Eye (tissue), 1 donor: Measurements from ENCODE around the gene GUCY1A1.
"Not testable (repeated sequence)": the region's sequence is repeated elsewhere in the genome, so short reads cannot be mapped to it uniquely, and the experiment has no call there.

Experiments
- DNase-seq: peaks from one replicate; pipeline ENCODE4 v3.0.0-alpha.2; 2015

The GUCY1A1 gene, protein sequence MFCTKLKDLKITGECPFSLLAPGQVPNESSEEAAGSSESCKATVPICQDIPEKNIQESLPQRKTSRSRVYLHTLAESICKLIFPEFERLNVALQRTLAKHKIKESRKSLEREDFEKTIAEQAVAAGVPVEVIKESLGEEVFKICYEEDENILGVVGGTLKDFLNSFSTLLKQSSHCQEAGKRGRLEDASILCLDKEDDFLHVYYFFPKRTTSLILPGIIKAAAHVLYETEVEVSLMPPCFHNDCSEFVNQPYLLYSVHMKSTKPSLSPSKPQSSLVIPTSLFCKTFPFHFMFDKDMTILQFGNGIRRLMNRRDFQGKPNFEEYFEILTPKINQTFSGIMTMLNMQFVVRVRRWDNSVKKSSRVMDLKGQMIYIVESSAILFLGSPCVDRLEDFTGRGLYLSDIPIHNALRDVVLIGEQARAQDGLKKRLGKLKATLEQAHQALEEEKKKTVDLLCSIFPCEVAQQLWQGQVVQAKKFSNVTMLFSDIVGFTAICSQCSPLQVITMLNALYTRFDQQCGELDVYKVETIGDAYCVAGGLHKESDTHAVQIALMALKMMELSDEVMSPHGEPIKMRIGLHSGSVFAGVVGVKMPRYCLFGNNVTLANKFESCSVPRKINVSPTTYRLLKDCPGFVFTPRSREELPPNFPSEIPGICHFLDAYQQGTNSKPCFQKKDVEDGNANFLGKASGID

DNA sequence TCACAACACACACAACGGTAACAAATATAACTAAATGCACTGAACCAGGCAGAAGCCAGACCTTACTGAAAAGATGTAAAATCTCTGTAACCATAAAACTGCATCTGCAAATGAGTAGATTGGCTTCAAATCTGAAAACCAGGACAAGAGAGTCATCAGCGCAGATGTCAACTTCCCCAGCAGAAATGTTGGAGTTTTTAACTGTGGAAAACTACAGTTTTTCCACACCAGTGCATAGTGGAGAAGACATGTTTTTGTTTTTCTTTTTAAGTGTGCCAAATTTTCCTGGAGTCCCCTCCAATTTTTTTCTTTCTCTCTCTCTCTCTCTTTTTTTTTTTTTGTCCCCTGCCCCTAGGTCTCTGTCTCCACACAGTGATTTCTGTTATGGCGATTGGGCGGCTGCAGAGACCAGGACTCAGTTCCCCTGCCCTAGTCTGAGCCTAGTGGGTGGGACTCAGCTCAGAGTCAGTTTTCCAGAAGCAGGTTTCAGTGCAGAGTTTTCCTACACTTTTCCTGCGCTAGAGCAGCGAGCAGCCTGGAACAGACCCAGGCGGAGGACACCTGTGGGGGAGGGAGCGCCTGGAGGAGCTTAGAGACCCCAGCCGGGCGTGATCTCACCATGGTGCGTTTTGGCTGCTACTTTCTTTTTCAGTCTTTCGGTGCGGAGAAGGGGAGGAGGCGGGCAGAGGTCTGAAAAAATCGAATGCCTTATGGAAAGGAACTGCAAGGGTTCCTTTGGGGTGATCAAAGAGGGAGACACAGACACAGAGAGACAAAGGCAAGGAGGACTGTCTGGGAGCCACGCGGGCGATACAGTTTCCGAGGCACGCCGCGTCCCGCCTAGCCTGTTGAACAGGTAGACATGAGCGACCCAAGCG lies at the start of gene GUCY1A1:
TSS of gene GUCY1A1 (plus strand) at position 505 of the 878 bp plus-strand sequence. CDS start 30,020 bp downstream, outside the sequence.
- DNase-seq: peak; percentile 85

DNA sequence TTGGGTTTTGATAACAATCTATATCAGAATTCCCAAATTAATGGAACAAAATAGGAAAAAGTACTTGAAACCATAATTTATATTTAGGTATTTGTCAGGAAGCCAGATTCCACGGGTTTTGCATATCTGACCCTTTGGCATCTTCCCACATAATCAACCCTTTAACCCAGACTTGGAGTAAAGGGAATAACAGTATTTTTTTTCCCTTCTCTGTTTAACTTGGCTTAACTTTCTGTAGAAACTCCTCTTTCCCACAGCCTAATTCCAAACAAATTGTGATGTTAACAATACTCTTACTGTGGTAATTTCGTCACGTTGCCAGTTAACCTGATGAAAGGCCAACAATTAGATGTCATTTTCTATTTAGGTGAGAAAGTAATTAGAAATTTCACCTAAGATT lies 49.4 kb upstream of the GUCY1A1 start:
- peak; percentile 18 for DNase-seq

- DNase-seq: no peak
These were observed 48.3 kb upstream of the GUCY1A1 start for GRCh38 chr4:155618183-155618838.

- DNase-seq: no peak
These were observed 46.0 kb upstream of the GUCY1A1 start for GRCh38 chr4:155620637-155621036.

DNA sequence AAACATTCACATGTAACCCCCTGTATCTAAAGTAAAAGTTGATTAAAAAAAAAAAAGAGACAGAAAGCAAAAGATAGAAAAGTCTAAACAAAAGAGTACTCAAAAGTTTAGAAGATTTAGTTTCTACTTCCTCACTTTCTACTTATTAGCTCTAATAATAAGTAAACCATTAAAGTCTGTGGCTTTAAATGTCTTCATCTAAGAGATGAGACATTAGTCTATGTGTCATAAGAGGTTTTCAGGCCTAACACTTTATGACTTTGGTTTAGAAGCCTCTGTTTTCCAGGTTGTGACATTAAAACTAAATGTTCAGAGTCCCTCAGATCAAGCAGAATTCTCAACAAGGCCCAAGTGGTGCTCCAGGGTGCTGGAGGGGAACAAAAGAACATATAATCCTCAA lies 42.2 kb upstream of the GUCY1A1 start:
- DNase-seq: no peak

DNA sequence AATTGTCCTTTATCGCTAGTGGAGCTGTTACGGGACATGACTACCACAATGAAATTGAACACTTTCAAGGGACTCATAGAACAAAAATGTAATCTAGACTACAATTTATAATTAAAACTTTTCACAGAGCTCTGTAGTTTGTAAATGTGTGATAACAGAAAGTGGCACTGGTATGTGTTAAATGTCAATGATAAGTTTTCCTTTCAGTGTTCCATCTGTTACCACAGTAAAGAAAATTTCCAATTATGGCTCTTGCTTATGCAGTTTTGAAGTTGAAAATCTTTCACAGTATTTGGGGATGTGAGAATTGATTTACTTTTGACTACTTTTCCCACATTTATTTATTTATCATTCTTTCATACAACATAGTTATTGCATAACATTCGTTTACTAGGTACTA lies 40.1 kb upstream of the GUCY1A1 start:
- no peak for DNase-seq

- peak; percentile 8 for DNase-seq
These were observed 37.3 kb upstream of the GUCY1A1 start for GRCh38 chr4:155629183-155629825.

DNA sequence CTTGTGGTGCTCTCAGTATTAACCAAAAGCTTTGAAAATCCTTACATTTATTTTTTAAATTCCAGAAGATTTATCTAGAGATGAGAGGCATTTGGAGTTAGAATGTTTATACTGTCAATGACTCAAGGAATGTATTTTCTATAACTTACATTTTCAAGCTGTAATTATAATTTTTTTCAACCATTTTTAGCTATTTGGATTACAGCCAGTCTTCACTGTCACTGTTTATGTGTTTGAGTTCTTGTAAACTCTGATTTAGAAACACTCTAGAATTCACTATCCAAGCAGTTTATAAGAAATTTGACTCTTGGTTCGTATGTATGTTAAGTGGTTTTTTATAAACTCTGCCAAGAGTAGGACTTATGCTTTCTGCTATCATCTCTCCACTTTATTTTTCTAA lies 36.7 kb upstream of the GUCY1A1 start:
- peak; percentile 24 for DNase-seq

DNA sequence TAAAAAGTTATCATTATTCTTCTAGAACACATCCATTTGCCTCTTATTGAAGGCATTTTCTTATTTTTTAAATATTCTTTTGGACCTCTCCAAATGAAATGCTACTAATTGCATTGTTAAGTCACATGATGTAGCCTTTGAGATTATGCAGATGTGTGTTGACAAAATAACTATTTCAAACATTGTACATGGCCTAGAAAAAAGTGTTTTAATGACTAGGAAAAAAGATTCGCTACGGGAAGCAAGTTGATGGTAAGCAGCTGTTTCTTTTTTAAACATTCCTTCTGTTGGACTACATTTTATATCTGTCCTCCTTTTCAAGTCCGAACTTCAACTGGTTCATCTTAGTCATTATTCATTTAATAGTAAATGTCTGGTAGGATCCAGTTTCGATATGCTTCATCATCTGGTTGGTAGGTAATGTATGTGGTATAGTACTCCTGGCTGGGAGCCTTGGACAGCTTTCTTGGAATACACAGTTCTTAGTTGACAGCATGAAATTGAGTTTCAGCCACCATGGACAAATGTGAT lies 34.3 kb upstream of the GUCY1A1 start:
- DNase-seq: no peak

- DNase-seq: no peak
These were observed 28.3 kb upstream of the GUCY1A1 start for GRCh38 chr4:155638195-155638965.

GRCh38 chr4:155639704-155640523 lies 26.7 kb upstream of the GUCY1A1 start:
- no peak for DNase-seq

DNA sequence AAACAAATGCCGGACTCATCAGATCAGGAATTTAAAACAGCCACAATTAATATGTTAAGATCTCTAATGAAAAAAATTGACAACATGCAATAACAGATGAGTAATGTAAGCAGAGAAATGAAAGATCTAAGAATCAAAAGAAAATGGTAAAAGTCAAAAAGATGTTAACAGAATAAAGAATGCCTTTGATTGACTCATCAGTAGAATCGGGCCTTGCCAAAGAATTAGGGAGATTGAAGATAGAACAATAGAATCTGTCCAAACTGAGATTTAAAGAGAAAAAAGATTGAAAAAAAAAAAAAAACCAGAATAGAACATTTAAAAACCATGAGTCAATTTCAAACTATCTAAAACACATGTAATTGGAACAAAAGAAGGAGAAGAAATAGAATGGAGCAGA lies 25.9 kb upstream of the GUCY1A1 start:
- DNase-seq: no peak

DNA sequence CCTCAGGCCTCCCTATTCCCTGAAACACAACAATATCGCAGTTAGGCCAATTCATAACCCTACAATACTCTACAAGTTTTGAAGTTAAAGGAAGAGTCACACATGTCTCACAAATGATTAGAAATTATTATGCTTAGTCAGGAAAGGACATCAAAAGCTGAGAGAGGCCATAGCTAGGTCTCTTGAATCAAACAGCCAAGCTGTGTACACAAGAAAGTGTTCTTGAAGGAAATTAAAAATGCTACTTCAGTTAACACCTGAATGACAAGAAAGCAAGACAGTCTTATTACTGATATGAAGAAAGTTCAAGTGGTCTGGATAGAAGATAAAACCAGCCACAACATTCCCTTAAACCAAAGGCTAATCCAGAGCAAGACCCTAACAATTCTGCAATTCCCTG lies 23.6 kb upstream of the GUCY1A1 start:
- DNase-seq: no peak

GRCh38 chr4:155646001-155646400 lies 20.6 kb upstream of the GUCY1A1 start:
- DNase-seq: no peak

GRCh38 chr4:155650785-155651184 lies 15.9 kb upstream of the GUCY1A1 start:
- DNase-seq: not testable (repeated sequence)

DNA sequence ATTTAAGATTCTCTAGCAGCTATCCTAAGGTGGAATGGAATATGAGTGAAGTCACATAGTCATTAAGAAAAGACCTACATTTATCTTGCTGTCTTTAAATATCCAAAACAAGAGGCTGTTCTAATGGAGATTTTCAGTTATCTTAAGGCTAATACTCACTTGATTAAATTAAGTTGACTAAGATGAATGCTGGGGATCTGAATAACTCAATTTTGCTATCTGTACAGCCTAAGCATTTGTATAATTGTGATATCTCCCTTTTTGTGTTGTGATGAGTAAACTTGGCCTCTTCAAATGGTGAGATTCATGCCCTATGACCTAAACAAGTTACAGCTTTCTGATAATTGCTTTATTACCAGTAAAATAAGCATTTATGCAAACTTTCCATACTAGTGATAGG lies 13.6 kb upstream of the GUCY1A1 start:
- no peak for DNase-seq

GRCh38 chr4:155656025-155656424 lies 10.6 kb upstream of the GUCY1A1 start:
- no peak for DNase-seq

DNA sequence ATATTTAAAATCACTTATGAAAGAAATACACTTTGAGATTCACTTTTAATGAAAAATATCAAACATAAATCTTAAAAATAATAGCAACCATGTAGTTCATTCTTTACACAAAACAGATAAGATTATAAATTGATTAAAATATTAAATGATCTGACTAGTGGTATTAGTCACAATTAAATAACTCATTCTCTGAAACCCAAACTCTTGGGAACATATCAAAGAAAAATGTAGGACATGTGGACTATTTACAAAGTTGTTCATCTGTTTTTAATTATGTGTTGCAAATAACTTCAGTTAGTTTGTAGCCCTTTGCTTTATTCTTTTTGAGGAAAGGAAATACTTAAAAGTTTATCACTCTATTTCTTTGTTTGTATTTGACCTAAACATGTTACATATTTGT lies 9.5 kb upstream of the GUCY1A1 start:
- DNase-seq: no peak

DNA sequence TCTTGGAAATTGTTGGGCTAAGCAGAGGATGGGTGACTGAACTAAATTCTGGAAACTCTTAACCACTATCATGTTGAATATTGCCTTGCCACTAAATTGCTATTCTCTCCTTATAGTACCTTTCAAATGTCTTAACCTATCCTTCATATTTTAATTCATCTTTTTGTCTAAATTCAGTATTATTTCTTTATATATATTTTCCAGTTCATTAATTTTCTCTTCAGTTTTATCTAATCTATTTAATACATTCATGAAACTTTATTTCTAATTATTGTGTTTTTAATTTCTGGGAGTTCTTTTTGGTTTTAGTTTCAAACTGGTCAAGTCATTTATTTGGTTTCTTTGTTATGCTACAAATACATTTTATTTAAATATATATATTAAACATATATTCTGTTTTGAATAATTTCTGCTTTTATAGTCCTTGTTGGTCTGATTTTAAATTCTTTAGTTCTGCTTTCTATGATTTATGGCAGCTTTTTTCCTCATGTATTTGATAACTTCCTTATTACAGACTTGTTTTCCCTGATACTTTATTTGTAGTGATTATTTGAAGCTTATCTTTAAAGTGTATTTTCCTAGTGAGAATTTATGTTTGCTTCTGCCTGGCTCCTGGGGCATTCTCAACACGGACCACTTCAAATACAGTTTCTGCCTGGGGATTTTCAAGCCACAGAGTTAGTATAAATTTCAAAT lies 8.5 kb upstream of the GUCY1A1 start:
- DNase-seq: no peak

GRCh38 chr4:155658681-155659064 lies 8.0 kb upstream of the GUCY1A1 start:
- no peak for DNase-seq
